Activated CD8-positive, alpha-beta T cell treated with anti-CD3 and anti-CD28 coated beads for 36 hours (primary cell): ENCODE results near the gene LDLR. TPM values are rescaled to one million over a fixed set of nuclear protein-coding genes. Genes with fewer than 3 reads are reported as not detected.
"Not testable (repeated sequence)": the region's sequence is repeated elsewhere in the genome, so short reads cannot be mapped to it uniquely, and the experiment has no call there.

ENCODE experiments used
- ATAC-seq: fragments of 200-7000 bp; cut with Tn5 transposase; one replicate; pipeline ENCODE4 v1.10.0; 2021; ENCODE audit warnings: mild to moderate bottlenecking, moderate library complexity
- CTCF ChIA-PET: fragments of 350-600 bp; sonication (Branson Sonifier 250); formaldehyde crosslinking; loops from one replicate; lab custom pipeline; 2021; ENCODE audit warnings: antibody characterized with exemption; lab: Charles Lee
- POLR2A ChIA-PET: fragments of 350-600 bp; sonication (Branson Sonifier 250); formaldehyde crosslinking; loops from one replicate; lab custom pipeline; 2021; ENCODE audit warnings: antibody characterized with exemption; lab: Charles Lee
- DNase-seq: peaks from one replicate; pipeline ENCODE4 v3.0.0-alpha.2; 2020
- H3K27ac Mint-ChIP-seq: one replicate; pipeline ENCODE4 v1.8.0; 2021; ENCODE audit warnings: mild to moderate bottlenecking, mixed read lengths
- H3K27me3 Mint-ChIP-seq: one replicate; pipeline ENCODE4 v1.8.0; 2021; ENCODE audit warnings: mixed read lengths
- H3K36me3 Mint-ChIP-seq: one replicate; pipeline ENCODE4 v1.8.0; 2021; ENCODE audit warnings: low read depth, mixed read lengths
- H3K4me1 Mint-ChIP-seq: one replicate; pipeline ENCODE4 v1.8.0; 2021; ENCODE audit warnings: low read depth, mixed read lengths
- H3K4me3 Mint-ChIP-seq: one replicate; pipeline ENCODE4 v1.8.0; 2021; ENCODE audit warnings: mild to moderate bottlenecking, moderate library complexity, mixed read lengths
- H3K9me3 Mint-ChIP-seq: one replicate; pipeline ENCODE4 v1.8.0; 2021; ENCODE audit warnings: mixed read lengths
- intact Hi-C: fragments of 100-400 bp; cut with micrococcal nuclease; formaldehyde crosslinking; loops from one replicate; pipeline ENCODE4 v1.10.0; 2022
- total RNA-seq, 2 experiments: library from RNA; stranded (reverse); gene quantifications; one replicate each; pipeline ENCODE4 v1.2.3, GENCODE V29; 2021
- TF ChIP-seq, protein P1 (sequence below): fragments of 200-600 bp; IDR thresholded peaks from one replicate; pipeline ENCODE4 v1.8.0; 2022; ENCODE audit warnings: antibody characterized with exemption, mild to moderate bottlenecking

Gene LDLR
- total RNA-seq, 2 experiments from 2014 or later, result 54.7 to 56.5 TPM

DNA sequence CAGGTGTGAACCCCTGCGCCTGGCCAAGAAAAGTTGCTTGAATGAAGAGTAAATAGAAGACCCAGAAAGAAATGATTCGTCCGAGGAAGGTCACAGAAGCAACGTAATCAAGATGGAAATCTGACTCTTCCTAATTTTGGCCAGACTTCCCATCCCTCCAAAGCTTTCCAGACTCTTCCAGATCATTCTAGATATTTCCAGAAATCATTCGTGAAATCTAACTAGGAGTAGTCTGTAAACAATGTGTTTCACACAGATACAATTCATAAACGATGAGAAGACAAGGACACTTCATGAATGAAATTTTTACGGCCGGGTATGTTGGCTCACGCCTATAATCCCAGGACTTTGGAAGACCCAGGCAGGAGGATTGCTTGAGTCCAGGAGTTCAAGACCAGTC, 9.3 kb upstream of the LDLR start:
- H3K9me3 Mint-ChIP-seq, result no peaks in the 10 kb centered on the region
- H3K4me3 Mint-ChIP-seq, result no peak overlapping the region
- no peaks in the 10 kb centered on the region for H3K27me3 Mint-ChIP-seq
- peaks cover 2% of the 10 kb centered on the region for H3K4me1 Mint-ChIP-seq
- no peak overlapping the region for H3K27ac Mint-ChIP-seq
- CTCF ChIA-PET, result interaction anchor here (0.9 to 1.6 kb wide), 2 partner anchors 46 to 47 kb away, joined by 4 read pairs; no protein-coding TSS in a partner anchor
- ATAC-seq, result no peak
- TF ChIP-seq, protein P1, sequence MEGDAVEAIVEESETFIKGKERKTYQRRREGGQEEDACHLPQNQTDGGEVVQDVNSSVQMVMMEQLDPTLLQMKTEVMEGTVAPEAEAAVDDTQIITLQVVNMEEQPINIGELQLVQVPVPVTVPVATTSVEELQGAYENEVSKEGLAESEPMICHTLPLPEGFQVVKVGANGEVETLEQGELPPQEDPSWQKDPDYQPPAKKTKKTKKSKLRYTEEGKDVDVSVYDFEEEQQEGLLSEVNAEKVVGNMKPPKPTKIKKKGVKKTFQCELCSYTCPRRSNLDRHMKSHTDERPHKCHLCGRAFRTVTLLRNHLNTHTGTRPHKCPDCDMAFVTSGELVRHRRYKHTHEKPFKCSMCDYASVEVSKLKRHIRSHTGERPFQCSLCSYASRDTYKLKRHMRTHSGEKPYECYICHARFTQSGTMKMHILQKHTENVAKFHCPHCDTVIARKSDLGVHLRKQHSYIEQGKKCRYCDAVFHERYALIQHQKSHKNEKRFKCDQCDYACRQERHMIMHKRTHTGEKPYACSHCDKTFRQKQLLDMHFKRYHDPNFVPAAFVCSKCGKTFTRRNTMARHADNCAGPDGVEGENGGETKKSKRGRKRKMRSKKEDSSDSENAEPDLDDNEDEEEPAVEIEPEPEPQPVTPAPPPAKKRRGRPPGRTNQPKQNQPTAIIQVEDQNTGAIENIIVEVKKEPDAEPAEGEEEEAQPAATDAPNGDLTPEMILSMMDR, result no peak
- POLR2A ChIA-PET, result no interaction called here
- intact Hi-C loops, result no loop called here
- no peaks in the 10 kb centered on the region for H3K36me3 Mint-ChIP-seq
- DNase-seq, result no peak

DNA sequence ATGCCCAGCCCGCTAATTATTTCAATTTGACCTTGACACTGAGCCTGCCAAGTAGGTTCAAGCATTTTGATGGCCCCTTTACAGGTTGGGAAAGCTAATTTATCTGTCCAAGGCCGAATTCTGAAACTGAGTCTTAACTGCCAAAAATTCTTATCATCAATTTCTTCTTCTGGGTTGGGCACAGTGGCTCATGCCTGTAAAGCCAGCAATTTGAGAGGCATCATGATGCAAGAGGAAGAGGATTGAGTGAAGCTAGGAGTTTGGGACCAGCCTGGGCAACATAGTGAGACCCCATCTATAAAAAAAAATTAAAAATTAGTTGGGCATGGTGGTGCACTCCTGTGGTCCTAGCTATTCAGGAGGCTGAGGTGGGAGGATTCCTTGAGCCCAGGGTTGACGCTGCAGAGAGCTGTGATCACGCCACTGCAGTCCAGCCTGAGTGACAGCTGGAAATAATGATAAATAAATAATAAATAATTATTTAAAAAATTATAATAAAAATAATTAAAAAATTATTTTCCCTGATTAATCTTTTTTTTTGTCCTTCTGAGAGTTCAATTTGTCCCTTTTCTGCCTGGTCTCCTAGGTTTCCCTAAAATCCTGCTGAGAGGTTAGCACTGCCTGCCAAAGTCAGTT, 1.3 kb upstream of the LDLR start:
- Mint-ChIP-seq H3K36me3 (peaks cover 24% of the 10 kb centered on the region), H3K4me1 (peaks cover 29% of the 10 kb centered on the region), H3K9me3 (no peaks in the 10 kb centered on the region), H3K4me3 (no peak overlapping the region), H3K27me3 (no peaks in the 10 kb centered on the region), H3K27ac (peak overlapping the region; percentile 98)
- TF ChIP-seq, protein P1, result no peak
- DNase-seq, result no peak
- intact Hi-C loops, result no loop called here
- ATAC-seq, result no peak
- ChIA-PET POLR2A (interaction anchor here (1.1 to 3.8 kb wide), 2 partner anchors 53 to 126 kb away, joined by 3 to 17 read pairs; no protein-coding TSS in a partner anchor), CTCF (interaction anchor here (1.2 to 6.0 kb wide), 4 partner anchors 38 to 151 kb away, joined by 3 to 27 read pairs (median 6); no protein-coding TSS in a partner anchor)

DNA sequence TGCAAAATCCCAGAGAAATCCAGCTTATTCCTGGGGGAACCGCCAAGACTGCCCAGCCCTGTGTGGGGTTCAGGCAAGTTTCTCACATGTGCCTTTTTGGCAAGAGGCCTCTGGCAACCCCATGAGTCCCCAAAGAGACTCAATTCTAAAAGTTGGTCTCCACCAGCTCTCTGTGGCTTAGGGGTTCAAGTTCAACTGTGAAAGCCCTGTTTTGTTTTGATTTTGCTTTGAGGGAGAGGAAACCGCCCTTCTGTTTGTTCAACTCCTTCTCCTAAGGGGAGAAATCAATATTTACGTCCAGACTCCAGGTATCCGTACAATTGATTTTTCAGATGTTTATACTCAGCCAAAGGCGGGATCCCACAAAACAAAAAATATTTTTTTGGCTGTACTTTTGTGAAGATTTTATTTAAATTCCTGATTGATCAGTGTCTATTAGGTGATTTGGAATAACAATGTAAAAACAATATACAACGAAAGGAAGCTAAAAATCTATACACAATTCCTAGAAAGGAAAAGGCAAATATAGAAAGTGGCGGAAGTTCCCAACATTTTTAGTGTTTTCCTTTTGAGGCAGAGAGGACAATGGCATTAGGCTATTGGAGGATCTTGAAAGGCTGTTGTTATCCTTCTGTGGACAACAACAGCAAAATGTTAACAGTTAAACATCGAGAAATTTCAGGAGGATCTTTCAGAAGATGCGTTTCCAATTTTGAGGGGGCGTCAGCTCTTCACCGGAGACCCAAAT, 583 bp upstream of the LDLR start:
- Mint-ChIP-seq H3K27me3 (no peaks in the 10 kb centered on the region), H3K4me1 (peaks cover 36% of the 10 kb centered on the region), H3K27ac (peak overlapping the region; percentile 98), H3K4me3 (peak overlapping the region; percentile 92), H3K36me3 (peaks cover 31% of the 10 kb centered on the region), H3K9me3 (no peaks in the 10 kb centered on the region)
- TF ChIP-seq, protein P1, result no peak
- no peak for DNase-seq
- CTCF ChIA-PET, result interaction anchor here (1.2 to 6.0 kb wide), 5 partner anchors 38 to 154 kb away, joined by 3 to 27 read pairs (median 4); no protein-coding TSS in a partner anchor
- POLR2A ChIA-PET, result interaction anchor here (0.7 to 3.8 kb wide), 12 partner anchors 10 to 154 kb away, joined by 3 to 17 read pairs (median 4); partner anchors contain the start of gene SPC24
- no peak for ATAC-seq
- intact Hi-C loops, result no loop called here

DNA sequence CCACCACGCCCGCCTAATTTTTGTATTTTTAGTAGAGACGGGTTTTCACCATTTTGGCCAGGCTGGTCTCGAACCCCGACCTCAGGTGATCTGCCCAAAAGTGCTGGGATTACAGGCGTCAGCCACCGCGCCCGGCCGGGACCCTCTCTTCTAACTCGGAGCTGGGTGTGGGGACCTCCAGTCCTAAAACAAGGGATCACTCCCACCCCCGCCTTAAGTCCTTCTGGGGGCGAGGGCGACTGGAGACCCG, 676 bp downstream of the LDLR start:
- DNase-seq, intact Hi-C loops, H3K27me3 Mint-ChIP-seq, H3K9me3 Mint-ChIP-seq: not testable (repeated sequence)
- Mint-ChIP-seq H3K4me3 (peak overlapping the region; percentile 92), H3K27ac (peak overlapping the region; percentile 98), H3K4me1 (peaks cover 44% of the 10 kb centered on the region), H3K36me3 (peaks cover 41% of the 10 kb centered on the region)
- peak; percentile 5 for ATAC-seq
- CTCF ChIA-PET, result interaction anchor here (1.4 to 6.0 kb wide), 2 partner anchors 54 to 153 kb away, joined by 4 to 27 read pairs; no protein-coding TSS in a partner anchor
- POLR2A ChIA-PET, result interaction anchor here (0.7 to 3.8 kb wide), 10 partner anchors 17 to 217 kb away, joined by 3 to 17 read pairs (median 4); partner anchors contain the start of gene SMARCA4

DNA sequence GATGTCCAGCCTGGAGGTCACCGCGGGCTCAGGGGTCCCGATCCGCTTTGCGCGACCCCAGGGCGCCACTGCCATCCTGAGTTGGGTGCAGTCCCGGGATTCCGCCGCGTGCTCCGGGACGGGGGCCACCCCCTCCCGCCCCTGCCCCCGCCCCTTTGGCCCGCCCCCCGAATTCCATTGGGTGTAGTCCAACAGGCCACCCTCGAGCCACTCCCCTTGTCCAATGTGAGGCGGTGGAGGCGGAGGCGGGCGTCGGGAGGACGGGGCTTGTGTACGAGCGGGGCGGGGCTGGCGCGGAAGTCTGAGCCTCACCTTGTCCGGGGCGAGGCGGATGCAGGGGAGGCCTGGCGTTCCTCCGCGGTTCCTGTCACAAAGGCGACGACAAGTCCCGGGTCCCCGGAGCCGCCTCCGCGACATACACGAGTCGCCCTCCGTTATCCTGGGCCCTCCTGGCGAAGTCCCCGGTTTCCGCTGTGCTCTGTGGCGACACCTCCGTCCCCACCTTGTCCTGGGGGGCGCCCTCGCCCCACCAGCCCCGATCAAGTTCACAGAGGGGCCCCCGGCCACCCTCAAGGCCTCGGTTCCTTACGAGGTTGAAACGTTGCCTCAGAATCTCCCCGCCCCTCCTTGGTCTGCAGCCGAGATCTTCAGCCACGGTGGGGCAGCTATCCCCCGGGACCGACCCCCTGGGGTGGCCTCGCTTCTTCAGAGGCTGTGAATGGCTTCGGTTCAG, 1.2 kb downstream of the LDLR start:
- no peaks in the 10 kb centered on the region for H3K27me3 Mint-ChIP-seq

More for the DNA sequence above, 1.2 kb downstream of the LDLR start:
- Mint-ChIP-seq H3K4me1 (peaks cover 44% of the 10 kb centered on the region), H3K4me3 (peak overlapping the region; percentile 92), H3K27ac (peak overlapping the region; percentile 98), H3K36me3 (peaks cover 44% of the 10 kb centered on the region), H3K9me3 (no peaks in the 10 kb centered on the region)
- intact Hi-C loops, result no loop called here
- DNase-seq (peak; percentile 99), ATAC-seq (peak; percentile 89)
- POLR2A ChIA-PET, result interaction anchor here (0.7 to 3.8 kb wide), 8 partner anchors 26 to 218 kb away, joined by 3 to 17 read pairs (median 4); partner anchors contain the start of gene SMARCA4
- TF ChIP-seq, protein P1, result no peak
- CTCF ChIA-PET, result interaction anchor here (2.5 to 6.0 kb wide), 2 partner anchors 36 to 55 kb away, joined by 8 to 27 read pairs; no protein-coding TSS in a partner anchor
